Kidney (tissue), 14 donors: Measurements from ENCODE around the gene ACBD6. TPM values are rescaled to one million over a fixed set of nuclear protein-coding genes. Genes with fewer than 3 reads are reported as not detected.
"Not testable (repeated sequence)": the region's sequence is repeated elsewhere in the genome, so short reads cannot be mapped to it uniquely, and the experiment has no call there.

Experiments
- DNase-seq, 5 donors: peaks; one replicate each; pipeline ENCODE4 v3.0.0-alpha.2; 2013 to 2020
- FAIRE-seq: peaks from 2 replicates; lab custom pipeline; 2012; peaks lifted over from hg19 to GRCh38; lab: Jason Lieb, UNC
- H3K27ac ChIP-seq, 2 donors: one replicate each; pipeline ENCODE4 v1.7.0; 2013; ENCODE audit warnings: low read depth in 2 of 2, low read length in 2 of 2, inconsistent platforms in 1 of 2
- H3K27me3 ChIP-seq: one replicate; pipeline ENCODE4 v1.7.1; 2013; ENCODE audit warnings: low read length, inconsistent platforms; ENCODE audit not compliant: control insufficient read depth, insufficient read depth
- H3K36me3 ChIP-seq, 3 donors: one replicate each; pipeline versions ENCODE4 v1.7.0 to v1.7.1; 2013; ENCODE audit warnings: low read length in 3 of 3, control low read depth in 1 of 3, inconsistent platforms in 1 of 3; ENCODE audit not compliant: insufficient read depth in 3 of 3, control insufficient read depth in 2 of 3
- H3K4me1 ChIP-seq, 3 donors: one replicate each; pipeline versions ENCODE4 v1.7.0 to v1.7.1; 2013; ENCODE audit warnings: low read length in 3 of 3, inconsistent platforms in 1 of 3, low read depth in 1 of 3; ENCODE audit not compliant: control insufficient read depth in 2 of 3, insufficient read depth in 2 of 3
- H3K4me3 ChIP-seq, 3 donors: one replicate each; pipeline versions ENCODE4 v1.7.0 to v1.8.1; 2013; ENCODE audit warnings: low read length in 3 of 3, control low read depth in 1 of 3, inconsistent platforms in 1 of 3
- H3K9ac ChIP-seq, 3 donors: one replicate each; pipeline versions ENCODE4 v1.7.0 to v1.7.1; 2013; ENCODE audit warnings: low read length in 3 of 3, control low read depth in 1 of 3, inconsistent platforms in 1 of 3
- H3K9me3 ChIP-seq, 3 donors: one replicate each; pipeline versions ENCODE4 v1.7.0 to v1.7.1; 2013; ENCODE audit warnings: low read length in 3 of 3, control low read depth in 1 of 3, inconsistent platforms in 1 of 3; ENCODE audit not compliant: control insufficient read depth in 2 of 3, insufficient read depth in 1 of 3
- CTCF ChIP-seq: IDR thresholded peaks from 3 replicates; pipeline ENCODE4 v1.5.1; 2012; ENCODE audit warnings: mild to moderate bottlenecking, moderate library complexity, borderline replicate concordance; ENCODE audit not compliant: insufficient read depth; ENCODE audit errors: extremely low read depth
- intact Hi-C: fragments of 100-400 bp; cut with DNase I; formaldehyde crosslinking; loops from one replicate; pipeline ENCODE4 v1.11.1; 2022
- polyA plus RNA-seq: library from polyadenylated mRNA; stranded (reverse); fragments of 350-450 nt; fragmentation: Illumina TruSeq; extraction: RNeasy Lipid Tissue Mini Kit (QIAGEN cat#74804); gene quantifications from one replicate; pipeline ENCODE4 v1.2.3, GENCODE V29; 2014; ENCODE audit warnings: low read depth, low replicate concordance; ENCODE audit not compliant: insufficient read depth
- total RNA-seq: library from RNA; stranded (reverse); fragmentation: NEBNext Ultra II Directional; extraction: Animal tissue kit (Norgen Biotek cat#: 25700); gene quantifications from one replicate; pipeline ENCODE4 v1.2.1, GENCODE V29; 2021
- donor health status: control.
- donor health status: control.
- donor health status: control.
- donor health status: control.
- donor health status: control.
- donor health status: DM: yes; HTN: yes; CAD: no.
- donor health status: Normal renal cell carcinoma (clear cell type).

Gene ACBD6
- total and polyA plus RNA-seq, 2 donors from 2014 or later: 30.9 to 36.4 TPM

DNA sequence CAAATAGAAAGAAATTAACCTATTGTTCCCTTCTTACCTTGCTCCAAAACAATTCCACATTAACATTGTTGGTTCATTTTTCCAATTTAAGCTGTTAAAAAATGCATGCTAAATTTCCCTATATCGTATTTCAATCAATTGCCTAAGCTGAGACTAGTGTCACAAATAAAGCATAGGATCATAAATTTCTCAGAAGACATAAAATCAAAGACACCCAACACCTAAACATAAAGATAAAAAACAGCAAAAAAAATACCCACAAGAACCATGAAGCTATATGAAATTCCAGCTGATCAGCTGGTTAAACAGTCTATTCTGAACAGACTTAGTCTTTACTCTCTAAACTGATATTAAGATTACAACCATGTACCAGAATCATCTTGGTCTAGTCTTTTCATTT, 32.3 kb downstream of the ACBD6 start:
- no peaks in the 10 kb centered on the region for H3K4me1 ChIP-seq
- no peaks in the 10 kb centered on the region for H3K27me3 ChIP-seq
- no peak for TF ChIP-seq CTCF
- FAIRE-seq (no peak), DNase-seq (no peak)
- H3K9me3 ChIP-seq: peaks cover 0 to under 1% (median 0%) of the 10 kb centered on the region in 3 donors
- no peaks in the 10 kb centered on the region for H3K36me3 ChIP-seq
- H3K9ac ChIP-seq: no peak overlapping the region
- H3K4me3 ChIP-seq: no peak overlapping the region
- intact Hi-C loops: loop anchor here (10.0 kb wide), 1 partner anchor 215 kb away; no protein-coding TSS in a partner anchor
- H3K27ac ChIP-seq: no peak overlapping the region

- intact Hi-C loops: no loop called here
- H3K36me3 ChIP-seq: no peaks in the 10 kb centered on the region
- FAIRE-seq: no peak
- no peak for TF ChIP-seq CTCF
- peaks cover 0 to 15% (median 0%) of the 10 kb centered on the region in 3 donors for H3K9me3 ChIP-seq
- H3K27ac ChIP-seq: no peak overlapping the region
- no peaks in the 10 kb centered on the region for H3K4me1 ChIP-seq
- DNase-seq: no peak
- H3K27me3 ChIP-seq: no peaks in the 10 kb centered on the region
- no peak overlapping the region for H3K4me3 ChIP-seq
- H3K9ac ChIP-seq: no peak overlapping the region
These were observed 34.1 kb downstream of the ACBD6 start for GRCh38 chr1:180468311-180468710.

DNA sequence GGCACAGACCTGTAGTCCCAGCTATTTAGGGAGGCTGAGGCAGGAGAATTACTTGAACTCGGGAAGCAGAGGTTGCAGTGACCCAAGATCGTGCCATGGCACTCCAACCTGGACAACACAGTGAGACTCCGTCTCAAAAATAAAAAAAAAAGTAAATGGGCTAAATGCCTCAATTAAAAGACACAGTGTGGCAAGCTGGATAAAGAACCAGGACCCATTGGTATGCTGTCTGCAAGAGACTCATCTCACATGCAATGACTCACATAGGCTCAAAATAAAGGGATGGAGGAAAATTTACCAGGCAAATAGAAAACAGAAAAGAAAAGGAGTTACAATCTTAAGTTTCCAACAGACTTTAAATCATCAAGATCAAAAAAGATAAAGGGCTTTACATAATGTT, 40.3 kb downstream of the ACBD6 start:
- no peak for DNase-seq
- Histone ChIP-seq H3K4me3 (no peak overlapping the region), H3K4me1 (no peaks in the 10 kb centered on the region), H3K27me3 (no peaks in the 10 kb centered on the region), H3K27ac (no peak overlapping the region), H3K36me3 (no peaks in the 10 kb centered on the region), H3K9me3 (peaks cover 0 to 28% (median 2%) of the 10 kb centered on the region in 3 donors), H3K9ac (no peak overlapping the region)
- FAIRE-seq: no peak
- intact Hi-C loops: no loop called here
- no peak for TF ChIP-seq CTCF

DNA sequence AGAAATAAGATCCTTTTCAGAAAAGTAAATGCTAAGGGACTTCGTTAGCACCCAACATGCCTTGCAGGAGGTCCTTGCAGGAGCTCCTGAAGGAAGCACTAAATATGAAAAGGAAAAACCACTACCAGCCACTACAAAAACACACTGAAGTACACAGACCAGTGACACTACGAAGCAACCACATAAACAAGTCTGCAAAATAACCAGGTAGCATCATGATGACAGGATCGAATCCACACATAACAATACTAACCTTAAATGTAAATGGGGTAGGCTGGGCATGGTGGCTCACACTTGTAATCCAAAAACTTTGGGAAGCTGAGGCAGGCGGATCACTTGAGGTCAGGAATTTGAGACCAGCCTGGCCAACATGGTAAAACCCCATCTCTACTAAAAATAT, 40.7 kb downstream of the ACBD6 start:
- DNase-seq, intact Hi-C loops, FAIRE-seq, H3K4me3 ChIP-seq, H3K27ac ChIP-seq, H3K9ac ChIP-seq, H3K4me1 ChIP-seq, H3K36me3 ChIP-seq, H3K27me3 ChIP-seq: not testable (repeated sequence)
- peaks cover 0 to 28% (median 2%) of the 10 kb centered on the region in 3 donors for H3K9me3 ChIP-seq
